NOMO-1 (cell line): ENCODE data around the gene B3GALNT1.

Source experiments
- DNase-seq, 2 experiments: peaks; one replicate each; lab custom pipeline; 2025; ENCODE audit not compliant: unreplicated experiment in 2 of 2; lab: John Stamatoyannopoulos, UW

B3GALNT1 gene

DNA sequence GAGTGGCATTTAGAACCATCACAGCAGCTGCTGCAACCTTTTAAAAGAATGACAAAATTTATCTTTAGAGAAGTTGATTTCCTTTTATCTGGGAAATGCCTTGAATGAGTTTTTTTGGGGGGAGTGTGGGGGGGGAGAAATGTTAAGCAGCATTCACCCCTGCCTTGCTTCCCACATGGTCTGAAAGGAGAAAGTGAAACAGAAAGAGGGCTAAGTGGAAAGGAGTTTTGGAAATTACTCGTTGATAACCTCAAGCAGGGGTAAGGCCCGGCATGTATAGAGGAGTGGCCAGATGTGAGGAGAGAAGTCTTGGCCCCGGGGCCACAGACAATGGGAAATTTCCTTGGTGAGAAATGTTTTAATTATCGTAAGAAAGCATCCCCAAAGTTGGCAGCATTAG, 23.5 kb downstream of the B3GALNT1 start:
- DNase-seq = peak in 1 of 2 experiments; percentile 49

DNA sequence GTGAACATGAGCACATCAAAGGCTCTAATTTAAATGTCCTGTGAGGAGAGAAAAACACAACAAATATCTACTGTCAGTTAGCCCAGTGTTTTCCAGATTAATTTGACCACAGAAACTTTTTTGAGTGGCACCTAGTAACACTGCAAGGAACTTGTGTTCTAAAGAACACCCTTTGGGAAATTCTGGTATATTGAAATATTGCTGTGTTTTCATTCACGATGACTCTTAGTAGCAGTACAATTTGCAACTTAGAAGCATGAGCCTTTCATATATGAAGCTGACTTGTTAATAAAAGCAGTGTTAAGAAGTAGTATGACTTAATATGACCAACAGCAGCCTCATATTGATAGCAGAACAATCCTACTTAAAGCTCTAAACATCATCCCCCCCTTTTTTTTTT, 32.0 kb downstream of the B3GALNT1 start:
- no peak for DNase-seq

DNA sequence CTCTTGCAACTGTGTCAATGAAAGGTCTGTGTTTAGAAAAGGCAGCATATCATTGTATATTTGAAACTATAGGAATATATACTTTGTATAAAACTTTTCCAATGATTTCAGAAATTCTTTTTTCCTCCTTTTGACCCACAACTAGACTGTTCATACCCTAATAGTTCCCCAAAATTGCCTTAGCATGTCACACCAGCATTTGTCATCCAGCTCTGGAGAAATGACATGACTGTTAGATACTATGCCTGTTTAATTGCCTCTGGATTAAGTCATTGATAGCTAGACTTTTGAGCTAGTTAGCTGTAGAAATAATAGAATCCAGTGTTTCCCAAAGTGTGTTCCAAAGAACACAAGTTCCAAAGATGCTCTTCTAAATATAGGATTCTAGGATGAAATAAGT, 32.4 kb downstream of the B3GALNT1 start:
- no peak for DNase-seq

DNA sequence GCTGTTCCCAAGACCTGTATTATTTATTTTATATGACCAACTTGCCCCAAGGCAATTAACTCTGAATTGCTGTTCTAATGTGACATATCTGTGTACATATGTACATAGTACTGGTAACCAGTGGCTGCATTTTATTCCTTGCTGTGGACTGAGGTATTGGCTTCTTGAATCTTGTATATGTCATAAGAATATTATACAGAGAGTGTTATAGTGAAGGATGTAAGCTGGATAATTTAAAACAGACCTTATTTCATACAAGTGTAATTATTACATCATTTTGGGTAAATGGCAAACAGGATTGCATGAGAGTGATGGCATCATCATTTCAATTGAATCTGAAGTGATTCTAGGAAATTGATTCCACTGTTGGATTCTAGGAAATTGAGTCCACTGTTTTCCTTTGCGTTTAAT, 32.9 kb downstream of the B3GALNT1 start:
- no peak for DNase-seq

DNA sequence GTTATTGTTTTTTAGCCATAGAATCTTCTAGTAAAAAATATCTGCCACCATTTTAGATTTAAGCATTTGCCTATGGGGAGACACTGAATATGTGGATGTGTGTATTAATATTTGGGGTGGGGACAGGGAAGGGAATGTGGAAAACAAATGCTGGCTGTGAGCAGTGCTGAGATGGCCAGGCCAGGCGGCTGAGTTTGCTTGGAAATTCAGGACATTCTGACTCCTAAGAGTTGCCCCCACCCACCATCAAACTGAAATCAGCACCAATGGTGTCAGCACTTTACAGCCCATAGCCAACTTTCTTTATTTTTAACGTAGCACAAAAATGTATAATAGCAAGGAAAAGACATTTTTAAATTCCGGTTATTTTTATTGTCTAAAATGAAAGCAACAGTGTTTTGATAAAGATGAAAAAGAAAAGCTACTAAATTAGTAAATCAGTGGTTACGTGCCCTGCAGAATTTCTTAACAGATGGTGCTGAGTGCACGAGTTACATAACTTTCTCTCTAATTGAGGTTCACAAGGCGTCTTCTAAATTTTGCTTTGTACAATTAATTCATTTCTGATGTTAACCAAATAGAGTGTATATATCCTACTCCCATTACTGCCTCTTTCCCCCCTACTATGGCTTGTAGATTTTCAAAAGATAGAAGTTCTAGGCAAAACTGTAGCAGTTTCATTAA, 34.0 kb downstream of the B3GALNT1 start:
- peak; percentile 17 to 73 for DNase-seq

DNA sequence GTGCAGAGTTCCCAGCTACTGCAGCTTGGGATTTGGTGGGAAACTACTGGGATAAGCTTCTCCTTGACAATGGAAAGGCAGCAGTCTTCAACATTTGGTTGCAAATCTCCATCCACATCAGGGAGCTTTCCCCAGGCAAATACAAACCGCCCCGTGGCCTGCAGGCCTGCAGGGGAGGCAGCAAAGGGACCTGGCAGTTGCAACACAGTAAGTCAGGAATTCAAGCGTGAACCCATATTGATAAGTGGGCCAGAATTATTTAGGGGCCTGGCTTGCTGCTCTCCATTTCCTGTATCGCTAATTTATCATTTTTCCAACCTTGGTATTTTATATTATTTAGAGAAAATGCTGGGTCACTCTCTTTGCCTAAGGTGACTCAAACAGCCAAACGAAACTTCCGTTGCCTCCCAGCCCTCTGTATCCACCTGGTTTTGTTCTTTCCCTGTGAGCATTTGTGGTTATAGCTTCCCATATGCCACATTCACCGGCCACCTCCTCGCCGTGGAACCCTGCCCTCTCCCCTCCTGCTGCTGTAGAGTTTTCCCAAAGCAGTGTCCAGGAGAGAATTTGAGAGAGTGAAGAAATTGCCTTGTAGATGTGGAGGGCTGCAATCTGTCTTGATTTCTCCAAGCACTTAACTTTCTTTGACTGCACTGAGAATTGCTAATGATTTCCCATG, 34.8 kb downstream of the B3GALNT1 start:
- no peak for DNase-seq

DNA sequence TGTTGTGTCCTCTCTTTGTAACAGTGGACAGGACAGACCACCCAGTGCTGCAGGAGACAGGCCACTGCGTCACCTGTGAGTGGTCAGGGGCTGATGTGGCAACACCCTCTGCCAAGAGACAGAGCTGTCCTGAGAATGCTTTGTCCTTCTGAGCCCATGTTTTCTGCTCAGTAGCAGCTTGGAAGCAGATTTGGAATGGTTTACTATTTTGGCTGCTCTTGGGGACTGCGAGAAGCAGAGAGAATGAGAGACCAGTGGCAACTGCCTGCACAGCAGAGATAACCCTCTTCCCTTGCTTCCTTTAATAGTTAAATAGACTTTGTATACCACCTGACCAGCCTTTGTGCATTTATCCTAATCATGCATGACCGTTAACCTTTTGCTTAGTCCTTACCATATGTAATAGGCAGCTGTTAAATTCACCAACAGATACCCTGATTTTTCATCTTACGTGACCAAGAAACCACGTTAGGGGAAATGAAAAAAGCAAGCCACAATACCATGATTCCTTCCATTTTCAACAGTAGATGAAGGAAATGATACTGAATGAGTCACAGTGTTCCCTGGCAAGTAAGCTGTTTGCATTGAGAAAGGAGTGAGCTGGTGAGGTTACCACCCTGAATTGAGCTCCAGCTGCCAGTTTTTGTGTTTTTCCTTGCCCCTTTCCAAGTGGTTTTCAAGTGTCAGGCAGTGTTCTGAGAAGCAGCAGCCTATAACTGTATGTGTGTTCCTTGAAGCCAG, 35.5 kb downstream of the B3GALNT1 start:
- DNase-seq = peak; percentile 86 to 99

DNA sequence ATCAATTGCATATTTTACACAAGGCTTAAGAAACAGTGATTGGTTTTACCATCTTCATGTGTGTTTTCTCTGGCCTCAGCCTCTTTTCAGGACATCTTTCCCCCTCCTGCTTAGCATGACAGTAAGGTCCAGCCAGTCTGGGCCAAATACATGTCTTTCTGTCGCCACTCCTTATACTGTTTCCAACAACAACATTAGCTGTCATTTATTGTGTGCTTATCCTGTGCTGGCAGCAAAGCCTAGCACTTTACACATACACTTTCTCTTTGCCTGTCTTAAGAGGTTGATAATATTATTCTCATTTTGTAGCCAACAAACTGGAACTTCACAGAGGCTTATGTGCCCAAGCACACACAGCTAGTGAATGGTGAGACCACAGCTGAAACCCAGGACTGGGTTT, 37.8 kb downstream of the B3GALNT1 start:
- DNase-seq = no peak

DNA sequence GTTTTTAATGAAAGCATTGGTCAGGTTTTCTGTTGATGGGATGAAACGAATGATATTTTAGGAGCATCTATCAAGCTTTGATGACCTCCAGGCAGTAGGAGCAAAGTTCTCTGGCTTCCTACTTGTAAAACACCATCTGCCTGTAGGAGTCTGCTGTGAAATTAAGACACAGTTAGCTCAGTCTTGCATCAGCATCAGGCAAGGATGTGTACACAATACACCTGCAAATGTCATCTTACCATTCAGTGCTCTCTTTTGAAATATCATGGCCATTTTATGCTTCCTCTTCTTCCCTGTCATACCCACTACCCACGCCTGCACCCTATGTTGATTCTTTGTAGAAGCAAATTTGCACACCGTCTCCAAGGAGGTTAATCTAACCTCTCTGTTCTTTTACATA, 38.2 kb downstream of the B3GALNT1 start:
- peak in 1 of 2 experiments; percentile 19 for DNase-seq

DNA sequence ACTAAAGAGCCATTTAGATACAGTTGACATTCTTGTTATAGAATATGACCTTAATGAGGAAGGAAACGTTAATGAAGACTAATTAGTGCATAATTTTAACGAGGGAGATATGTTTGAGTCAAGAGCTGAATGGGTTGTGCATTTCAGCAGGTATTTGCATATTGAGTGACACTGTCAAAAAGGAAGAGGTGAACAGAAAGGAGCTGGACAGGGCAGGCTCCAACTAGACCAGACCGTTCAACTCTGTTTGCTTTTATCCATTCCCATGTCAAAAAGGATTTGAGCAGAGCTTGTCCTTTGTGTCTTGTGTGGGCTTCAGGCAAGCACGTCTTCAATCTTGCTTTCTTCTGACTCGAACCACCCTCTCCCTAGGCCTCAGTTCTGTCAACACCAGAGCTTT, 40.7 kb downstream of the B3GALNT1 start:
- peak in 1 of 2 experiments; percentile 21 for DNase-seq

DNA sequence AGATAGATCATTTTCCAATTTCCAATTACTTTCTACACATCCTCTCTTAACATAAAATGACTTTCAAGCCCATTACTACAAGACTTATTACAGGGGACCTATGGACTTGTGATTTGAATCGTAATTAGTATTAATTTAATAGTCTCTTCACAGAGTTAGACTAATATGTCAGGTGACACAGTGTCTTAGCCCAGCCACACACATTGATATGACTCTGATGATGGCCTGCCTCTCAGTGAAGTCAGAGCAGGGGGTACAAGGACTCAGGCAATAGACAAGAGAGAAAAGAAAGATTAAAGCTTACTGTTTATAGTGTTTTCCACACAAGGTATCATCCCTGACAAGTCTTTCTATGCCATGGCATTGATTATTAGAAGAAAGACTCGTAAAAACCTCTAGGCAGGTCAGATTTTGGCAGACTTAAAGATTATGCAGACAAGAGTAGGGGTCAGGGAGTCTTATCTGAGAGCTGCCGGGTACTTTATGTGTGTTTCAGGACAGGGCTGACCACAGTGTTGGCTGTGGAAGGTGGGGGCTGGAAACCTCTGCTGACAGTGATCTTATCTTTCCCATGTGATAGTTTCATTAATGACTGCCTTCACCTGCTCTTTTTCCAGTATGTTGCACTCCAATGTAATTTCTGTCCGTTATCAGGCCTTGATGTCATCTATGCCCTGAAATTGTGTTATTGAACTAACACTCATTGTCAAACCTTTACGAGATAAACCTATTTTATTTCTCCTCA, 50.1 kb downstream of the B3GALNT1 start:
- DNase-seq = no peak

DNA sequence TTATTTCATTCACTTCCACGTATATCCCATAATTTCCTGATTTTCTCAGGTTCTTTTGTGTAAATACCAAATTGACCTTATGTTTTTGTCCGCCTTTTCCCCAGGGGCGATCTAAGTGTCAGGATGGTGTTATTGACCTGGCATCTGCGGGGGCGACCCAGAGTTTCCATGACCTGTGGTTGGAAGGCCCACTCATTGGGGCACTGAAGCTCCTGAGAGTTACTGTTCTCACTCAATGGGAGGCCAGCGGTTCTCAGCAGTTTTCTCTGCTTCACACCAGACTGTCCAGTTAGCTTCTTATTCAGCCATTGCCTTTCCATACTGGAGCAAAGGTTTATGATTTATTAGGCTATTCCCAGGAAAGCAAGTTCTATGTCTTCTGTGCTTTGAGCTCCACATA, 53.3 kb downstream of the B3GALNT1 start:
- no peak for DNase-seq

DNA sequence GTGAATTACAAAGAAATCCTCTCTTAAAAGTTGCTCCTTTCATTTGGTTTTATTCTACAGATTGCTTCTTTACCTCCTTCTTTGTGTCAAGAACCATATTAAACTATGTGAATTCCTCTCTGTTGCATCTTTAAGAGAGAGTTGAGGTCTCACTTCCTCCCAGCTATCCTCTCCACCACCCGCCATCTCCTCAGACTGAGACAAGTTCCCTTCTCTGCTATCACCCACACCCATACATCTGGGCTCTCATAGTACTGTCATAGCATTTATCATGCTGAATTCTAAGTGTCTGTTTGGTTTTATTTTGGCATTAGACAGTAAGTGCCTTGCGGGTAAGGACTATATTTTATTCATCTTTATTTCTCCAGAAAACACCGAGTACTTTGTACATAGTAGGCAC, 54.2 kb downstream of the B3GALNT1 start:
- peak; percentile 60 to 61 for DNase-seq

DNA sequence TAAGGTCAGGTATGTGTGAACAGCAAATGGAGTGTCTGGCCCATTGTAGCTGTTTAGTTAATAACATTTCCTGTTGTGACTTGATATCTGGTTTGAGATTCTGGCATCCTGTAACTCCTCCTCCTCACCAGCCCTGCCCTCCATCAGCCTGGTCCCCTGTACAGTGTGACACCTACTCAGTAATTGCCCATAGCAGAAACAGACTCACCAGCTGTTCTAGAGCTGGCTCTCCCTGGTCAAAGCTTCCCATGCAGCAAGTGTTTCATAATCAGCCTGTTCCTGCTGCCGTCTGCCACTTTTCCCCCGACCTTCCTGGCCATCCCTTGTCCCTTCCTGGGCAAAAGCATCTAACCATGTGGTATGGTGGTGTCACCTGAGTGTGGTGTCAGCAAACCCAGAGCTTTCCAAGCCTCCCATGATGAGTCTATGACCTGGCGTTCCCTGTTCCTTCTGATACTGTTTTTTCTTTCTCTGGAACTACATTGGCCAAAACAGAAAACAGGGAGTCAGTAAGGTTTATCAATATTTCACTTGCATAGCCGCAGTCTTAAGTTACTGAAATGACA, 55.4 kb downstream of the B3GALNT1 start:
- DNase-seq = no peak

DNA sequence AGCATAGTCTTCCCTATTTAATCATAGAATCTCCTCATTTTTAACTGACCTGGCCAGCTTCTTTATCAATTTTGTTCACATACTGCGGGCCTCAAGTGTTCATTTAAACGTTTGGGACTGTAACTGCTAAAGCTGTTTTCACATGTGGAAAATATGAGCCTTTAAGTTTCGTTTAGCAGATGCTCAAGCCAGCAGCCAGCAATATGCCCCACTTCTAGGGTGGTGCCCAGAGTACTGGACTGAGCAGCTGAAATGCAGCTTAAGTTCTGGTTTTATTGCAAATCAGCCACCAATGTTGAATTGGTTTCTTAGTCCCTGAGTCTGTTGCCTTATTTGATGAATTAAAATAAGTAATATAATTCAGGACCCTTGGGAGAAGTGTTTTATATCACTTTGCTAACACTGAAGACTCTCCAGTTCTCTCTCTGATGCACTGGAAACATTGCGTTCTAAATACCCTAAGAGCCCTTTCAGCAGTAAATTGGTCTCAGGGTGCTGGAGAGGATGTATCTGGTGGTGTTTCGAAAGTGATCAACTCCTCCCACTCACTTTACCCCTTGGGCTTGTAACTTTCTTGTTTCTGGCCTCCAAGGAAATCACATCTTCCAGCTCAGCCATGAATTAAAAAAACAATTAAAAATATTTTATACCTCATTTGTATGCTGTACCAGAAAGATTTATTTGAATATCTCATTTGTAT, 61.7 kb downstream of the B3GALNT1 start:
- DNase-seq = no peak

DNA sequence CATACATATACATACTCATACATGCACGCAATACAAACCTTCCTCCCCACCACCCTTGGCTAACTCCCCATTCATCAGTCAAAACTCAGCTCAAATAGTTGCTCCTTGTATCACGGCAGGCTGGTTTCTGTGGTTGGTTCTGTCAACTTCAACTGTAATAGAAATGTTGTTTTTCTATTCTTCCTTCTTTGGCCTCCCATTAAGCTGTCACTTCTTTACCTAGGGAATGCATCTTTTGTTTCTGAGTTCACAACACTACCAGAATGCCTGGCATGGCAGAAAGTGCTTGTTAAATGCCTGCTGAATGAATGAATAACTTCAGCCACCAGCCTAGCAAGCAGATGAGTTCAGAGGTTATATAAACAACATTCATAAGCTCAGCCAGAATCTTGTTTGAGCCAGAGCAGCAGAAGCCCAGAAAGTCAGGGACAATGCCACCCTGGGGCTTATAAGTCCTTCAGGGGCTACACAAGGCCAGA, 63.1 kb downstream of the B3GALNT1 start:
- DNase-seq = no peak

DNA sequence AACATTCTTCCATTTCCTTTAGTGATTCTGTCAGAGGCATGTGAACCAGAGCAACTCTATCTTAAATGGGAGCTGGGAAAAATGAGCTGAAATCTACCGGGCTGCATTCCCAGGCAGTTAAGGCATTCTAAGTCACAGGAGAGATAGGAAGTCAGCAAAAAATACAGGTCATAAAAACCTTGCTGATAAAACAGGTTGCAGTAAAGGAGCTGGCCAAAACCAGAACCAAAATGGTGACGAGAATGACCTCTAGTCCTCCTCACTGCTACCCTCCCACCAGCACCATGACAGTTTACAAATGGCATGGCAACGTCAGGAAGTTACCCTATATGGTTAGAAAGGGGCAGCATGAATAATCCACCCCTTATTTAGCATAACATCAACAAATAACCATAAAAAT, 66.4 kb downstream of the B3GALNT1 start:
- DNase-seq = no peak

DNA sequence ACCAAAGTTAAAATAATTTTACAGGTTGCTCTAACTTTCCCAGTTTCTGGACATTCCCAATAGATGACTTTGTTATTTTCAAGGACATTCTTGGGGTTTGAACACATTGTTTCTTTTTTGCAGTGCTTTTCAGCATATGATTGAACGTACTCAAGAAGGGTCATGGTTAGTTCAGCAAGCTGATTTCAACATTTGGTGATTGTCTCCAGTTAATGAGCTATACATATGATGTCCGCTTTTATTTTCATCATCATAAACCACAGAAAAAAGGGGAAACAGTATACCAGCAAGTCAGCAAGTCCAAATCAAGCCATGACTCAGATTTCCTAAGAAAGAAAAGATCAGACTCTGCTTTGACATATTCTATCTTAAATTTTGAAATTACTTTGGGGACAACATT, 69.4 kb downstream of the B3GALNT1 start:
- peak; percentile 66 to 99 for DNase-seq

DNA sequence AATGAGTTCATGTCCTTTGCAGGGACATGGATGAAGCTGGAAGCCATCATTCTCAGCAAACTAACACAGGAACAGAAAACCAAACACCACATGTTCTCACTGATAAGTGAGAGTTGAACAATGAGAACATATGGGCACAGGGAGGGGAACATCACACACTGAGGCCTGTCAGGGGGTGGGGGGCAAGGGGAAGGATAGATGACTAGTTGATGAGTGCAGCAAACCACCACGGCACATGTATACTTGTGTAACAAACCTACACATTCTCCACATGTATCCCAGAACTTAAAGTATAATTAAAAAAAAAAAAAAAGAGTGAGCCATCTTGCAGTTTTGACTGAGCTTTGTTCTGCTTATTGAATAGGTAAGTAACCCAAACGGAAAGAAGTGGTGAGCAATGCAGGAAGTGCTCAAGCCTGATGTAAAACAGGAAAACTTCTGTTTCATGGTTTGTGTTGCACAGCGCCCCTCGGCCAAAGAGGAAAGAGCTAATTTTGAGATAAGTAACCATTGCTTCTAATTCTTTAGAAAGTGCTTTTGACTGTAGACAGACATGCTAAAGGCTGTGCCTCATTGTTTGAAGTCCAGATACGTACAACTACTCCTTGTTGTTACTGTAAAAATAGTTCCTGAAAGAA, 70.1 kb downstream of the B3GALNT1 start:
- DNase-seq = peak; percentile 76 to 97
